ENCODE data around the gene CCDC12. TPM values are rescaled to one million over a fixed set of nuclear protein-coding genes. Genes with fewer than 3 reads are reported as not detected.
A peak's percentile ranks its signal among the peaks of the same experiment; 100 is the strongest.

Gene CCDC12
- total and polyA plus RNA-seq, 4 experiments from 2014 or later: 59.3 to 102 (median 73.0) TPM

- no peaks in the 10 kb centered on the region for H3K9me3 ChIP-seq (ENCODE audit: control insufficient read depth in 1 of 2, low read length in 2 of 2)
- H3K27me3 ChIP-seq (ENCODE audit: insufficient read depth, low read length): no peaks in the 10 kb centered on the region
- H3K9me3 Mint-ChIP-seq: no peaks in the 10 kb centered on the region
- H3K36me3 Mint-ChIP-seq: peaks cover 10 to 60% of the 10 kb centered on the region in 2 donors
- H3K27ac Mint-ChIP-seq: peak overlapping the region in 3 of 7 donors; percentile 22 to 83 (median 58)
- H3K4me3 Mint-ChIP-seq: no peak overlapping the region
- CTCF ChIA-PET (ENCODE audit: partially characterized antibody): interaction anchor here (1.6 kb wide), 1 partner anchor 11 kb away, joined by 3 read pairs; no protein-coding TSS in a partner anchor
- H3K36me3 ChIP-seq (ENCODE audit: insufficient read depth, low read length): peaks cover 59% of the 10 kb centered on the region
- no peaks in the 10 kb centered on the region for H3K27me3 Mint-ChIP-seq
- H3K4me1 Mint-ChIP-seq: peaks cover 31 to 60% (median 47%) of the 10 kb centered on the region in 4 donors
- intact Hi-C loops (cut with micrococcal nuclease): no loop called here
- H3K4me3 ChIP-seq (ENCODE audit: low read length in 2 of 2): no peak overlapping the region
- H3K27ac ChIP-seq (ENCODE audit: low read depth, low read length): no peak overlapping the region
- POLR2A ChIA-PET (ENCODE audit: partially characterized antibody): interaction anchor here (11.1 kb wide), 1 partner anchor 17 kb away, joined by 222 read pairs; the partner anchor contains the start of genes CCDC12 and NBEAL2
- no peak for DNase-seq
- peaks cover 52% of the 10 kb centered on the region for H3K4me1 ChIP-seq (ENCODE audit: insufficient read depth, low read length)
These were observed 15.7 kb upstream of the CCDC12 start for GRCh38 chr3:46992231-46992630.

- Mint-ChIP-seq H3K4me1 (peaks cover 32 to 60% (median 48%) of the 10 kb centered on the region in 4 donors), H3K27me3 (no peaks in the 10 kb centered on the region), H3K4me3 (no peak overlapping the region), H3K9me3 (no peaks in the 10 kb centered on the region), H3K36me3 (peaks cover 10 to 55% of the 10 kb centered on the region in 2 donors), H3K27ac (peak overlapping the region in 4 of 7 donors; percentile 58 to 81 (median 64))
- H3K4me1 ChIP-seq (ENCODE audit: insufficient read depth, low read length): peaks cover 52% of the 10 kb centered on the region
- H3K4me3 ChIP-seq (ENCODE audit: low read length in 2 of 2): no peak overlapping the region
- CTCF ChIA-PET (ENCODE audit: partially characterized antibody): interaction anchor here (1.6 kb wide), 1 partner anchor 10 kb away, joined by 3 read pairs; no protein-coding TSS in a partner anchor
- POLR2A ChIA-PET (ENCODE audit: partially characterized antibody): interaction anchor here (11.1 kb wide), 1 partner anchor 16 kb away, joined by 222 read pairs; the partner anchor contains the start of genes CCDC12 and NBEAL2
- DNase-seq: no peak
- peak overlapping the region; percentile 0 for H3K27ac ChIP-seq (ENCODE audit: low read depth, low read length)
- no peaks in the 10 kb centered on the region for H3K9me3 ChIP-seq (ENCODE audit: control insufficient read depth in 1 of 2, low read length in 2 of 2)
- intact Hi-C loops (cut with micrococcal nuclease): no loop called here
- H3K27me3 ChIP-seq (ENCODE audit: insufficient read depth, low read length): no peaks in the 10 kb centered on the region
- H3K36me3 ChIP-seq (ENCODE audit: insufficient read depth, low read length): peaks cover 54% of the 10 kb centered on the region
These were observed 15.0 kb upstream of the CCDC12 start for GRCh38 chr3:46991406-46992165.

GRCh38 chr3:46990573-46991374 lies 14.2 kb upstream of the CCDC12 start:
- Mint-ChIP-seq H3K36me3 (peaks cover 10 to 53% of the 10 kb centered on the region in 2 donors), H3K27ac (peak overlapping the region; percentile 67 to 96 (median 83)), H3K9me3 (no peaks in the 10 kb centered on the region), H3K4me1 (peaks cover 40 to 68% (median 56%) of the 10 kb centered on the region in 4 donors), H3K4me3 (peak overlapping the region in 1 of 8 donors; percentile 62), H3K27me3 (no peaks in the 10 kb centered on the region)
- POLR2A ChIA-PET (ENCODE audit: partially characterized antibody): interaction anchor here (0.5 to 11.1 kb wide), 2 partner anchors 15 to 21 kb away, joined by 3 to 222 read pairs; partner anchors contain the start of genes CCDC12 and NBEAL2
- H3K4me3 ChIP-seq (ENCODE audit: low read length in 2 of 2): no peak overlapping the region
- DNase-seq: no peak
- H3K4me1 ChIP-seq (ENCODE audit: insufficient read depth, low read length): peaks cover 57% of the 10 kb centered on the region
- H3K27ac ChIP-seq (ENCODE audit: low read depth, low read length): peak overlapping the region; percentile 0
- peaks cover 52% of the 10 kb centered on the region for H3K36me3 ChIP-seq (ENCODE audit: insufficient read depth, low read length)
- no peaks in the 10 kb centered on the region for H3K9me3 ChIP-seq (ENCODE audit: control insufficient read depth in 1 of 2, low read length in 2 of 2)
- intact Hi-C loops (cut with micrococcal nuclease): no loop called here
- no peaks in the 10 kb centered on the region for H3K27me3 ChIP-seq (ENCODE audit: insufficient read depth, low read length)
- CTCF ChIA-PET (ENCODE audit: partially characterized antibody): interaction anchor here (1.6 kb wide), 1 partner anchor 9 kb away, joined by 3 read pairs; no protein-coding TSS in a partner anchor

- ChIA-PET POLR2A (ENCODE audit: partially characterized antibody) (interaction anchor here (2.9 to 11.1 kb wide), 2 partner anchors 8 to 14 kb away, joined by 19 to 222 read pairs; partner anchors contain the start of genes CCDC12 and NBEAL2), CTCF (ENCODE audit: partially characterized antibody) (no interaction called here)
- Mint-ChIP-seq H3K27ac (peak overlapping the region; percentile 53 to 96 (median 88)), H3K4me1 (peaks cover 50 to 80% (median 68%) of the 10 kb centered on the region in 4 donors), H3K4me3 (peak overlapping the region; percentile 43 to 91 (median 73)), H3K9me3 (no peaks in the 10 kb centered on the region), H3K27me3 (no peaks in the 10 kb centered on the region), H3K36me3 (peaks cover 5 to 47% of the 10 kb centered on the region in 2 donors)
- no peak for DNase-seq
- intact Hi-C loops (cut with micrococcal nuclease): loop anchor here (5.0 kb wide), 1 partner anchor 297 kb away; the partner anchor contains the start of gene ALS2CL
- H3K4me3 ChIP-seq (ENCODE audit: low read length in 2 of 2): no peak overlapping the region
- H3K36me3 ChIP-seq (ENCODE audit: insufficient read depth, low read length): peaks cover 37% of the 10 kb centered on the region
- H3K9me3 ChIP-seq (ENCODE audit: control insufficient read depth in 1 of 2, low read length in 2 of 2): no peaks in the 10 kb centered on the region
- H3K27me3 ChIP-seq (ENCODE audit: insufficient read depth, low read length): no peaks in the 10 kb centered on the region
- H3K4me1 ChIP-seq (ENCODE audit: insufficient read depth, low read length): peaks cover 72% of the 10 kb centered on the region
- no peak overlapping the region for H3K27ac ChIP-seq (ENCODE audit: low read depth, low read length)
These were observed 12.7 kb upstream of the CCDC12 start for GRCh38 chr3:46989146-46989810.

- Histone ChIP-seq H3K4me3 (ENCODE audit: low read length in 2 of 2) (peak overlapping the region in 1 of 2 donors; percentile 57), H3K27ac (ENCODE audit: low read depth, low read length) (peak overlapping the region; percentile 76), H3K36me3 (ENCODE audit: insufficient read depth, low read length) (peaks cover 35% of the 10 kb centered on the region), H3K4me1 (ENCODE audit: insufficient read depth, low read length) (peaks cover 79% of the 10 kb centered on the region), H3K9me3 (ENCODE audit: control insufficient read depth in 1 of 2, low read length in 2 of 2) (no peaks in the 10 kb centered on the region), H3K27me3 (ENCODE audit: insufficient read depth, low read length) (no peaks in the 10 kb centered on the region)
- Mint-ChIP-seq H3K36me3 (peaks cover 4 to 43% of the 10 kb centered on the region in 2 donors), H3K9me3 (no peaks in the 10 kb centered on the region), H3K4me3 (peak overlapping the region; percentile 43 to 91 (median 74)), H3K4me1 (peaks cover 51 to 83% (median 71%) of the 10 kb centered on the region in 4 donors), H3K27me3 (no peaks in the 10 kb centered on the region), H3K27ac (peak overlapping the region; percentile 80 to 96 (median 93))
- no peak for DNase-seq
- intact Hi-C loops (cut with micrococcal nuclease): loop anchor here (5.0 kb wide), 1 partner anchor 296 kb away; the partner anchor contains the start of gene ALS2CL
- ChIA-PET POLR2A (ENCODE audit: partially characterized antibody) (interaction anchor here (1.8 to 11.1 kb wide), 3 partner anchors 9 to 24 kb away, joined by 4 to 222 read pairs (median 19); partner anchors contain the start of genes CCDC12 and NBEAL2), CTCF (ENCODE audit: partially characterized antibody) (interaction anchor here (2.3 kb wide), 1 partner anchor 10 kb away, joined by 9 read pairs; the partner anchor contains the start of gene NBEAL2)
These were observed 12.1 kb upstream of the CCDC12 start for GRCh38 chr3:46988616-46989015.

GRCh38 chr3:46987743-46988401 lies 11.3 kb upstream of the CCDC12 start:
- DNase-seq: peak; percentile 91 to 94 (median 94)

More at GRCh38 chr3:46987743-46988401, 11.3 kb upstream of the CCDC12 start:
- H3K27me3 Mint-ChIP-seq: no peaks in the 10 kb centered on the region
- H3K36me3 Mint-ChIP-seq: peaks cover 4 to 42% of the 10 kb centered on the region in 2 donors
- intact Hi-C loops (cut with micrococcal nuclease): loop anchor here (1.0 to 5.0 kb wide), 3 partner anchors 9 to 296 kb away; partner anchors contain the start of genes ALS2CL and NBEAL2
- H3K4me1 Mint-ChIP-seq: peaks cover 53 to 90% (median 76%) of the 10 kb centered on the region in 4 donors
- peak overlapping the region; percentile 86 to 98 (median 96) for H3K27ac Mint-ChIP-seq
- Histone ChIP-seq H3K9me3 (ENCODE audit: control insufficient read depth in 1 of 2, low read length in 2 of 2) (no peaks in the 10 kb centered on the region), H3K27me3 (ENCODE audit: insufficient read depth, low read length) (no peaks in the 10 kb centered on the region), H3K4me3 (ENCODE audit: low read length in 2 of 2) (peak overlapping the region; percentile 57 to 66), H3K36me3 (ENCODE audit: insufficient read depth, low read length) (peaks cover 28% of the 10 kb centered on the region), H3K4me1 (ENCODE audit: insufficient read depth, low read length) (peaks cover 86% of the 10 kb centered on the region), H3K27ac (ENCODE audit: low read depth, low read length) (peak overlapping the region; percentile 76)
- POLR2A ChIA-PET (ENCODE audit: partially characterized antibody): interaction anchor here (0.7 to 11.1 kb wide), 20 partner anchors 10 to 295 kb away, joined by 3 to 222 read pairs (median 3); partner anchors contain the start of genes CCDC12 and NBEAL2
- CTCF ChIA-PET (ENCODE audit: partially characterized antibody): interaction anchor here (0.6 to 3.6 kb wide), 9 partner anchors 8 to 93 kb away, joined by 3 to 16 read pairs (median 5); partner anchors contain the start of genes CCDC12 and NBEAL2
- peak overlapping the region; percentile 83 to 91 (median 86) for H3K4me3 Mint-ChIP-seq
- no peaks in the 10 kb centered on the region for H3K9me3 Mint-ChIP-seq
